Measurements from ENCODE around the gene GAL3ST1.
A peak's percentile ranks its signal among the peaks of the same experiment; 100 is the strongest.
"Not testable (repeated sequence)": the region's sequence is repeated elsewhere in the genome, so short reads cannot be mapped to it uniquely, and the experiment has no call there.

GAL3ST1 gene

GRCh38 chr22:30564045-30564760 lies 10.3 kb downstream of the GAL3ST1 start:
- no peak for DNase-seq

DNA sequence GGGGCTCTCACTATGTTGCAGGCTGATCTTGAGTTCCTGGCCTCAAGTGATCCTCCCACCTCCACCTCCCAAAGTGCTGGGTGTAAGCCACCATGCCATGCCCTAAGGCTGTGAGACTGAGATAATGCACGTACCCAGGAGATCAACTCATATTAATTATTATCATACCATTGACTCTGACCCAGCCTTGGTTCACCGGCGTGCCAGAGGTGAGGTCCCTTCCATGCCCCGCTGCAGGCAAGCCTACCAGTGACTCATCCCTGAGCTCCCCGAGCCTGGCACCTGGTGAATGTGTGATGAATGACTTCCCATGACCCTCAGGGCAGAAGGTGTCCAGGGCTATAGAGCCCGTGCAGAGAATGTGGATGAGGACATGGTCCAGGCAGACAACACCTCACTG lies 12.1 kb downstream of the GAL3ST1 start:
- DNase-seq = no peak

- DNase-seq = no peak
These were observed 12.9 kb downstream of the GAL3ST1 start for GRCh38 chr22:30561402-30562189.

DNA sequence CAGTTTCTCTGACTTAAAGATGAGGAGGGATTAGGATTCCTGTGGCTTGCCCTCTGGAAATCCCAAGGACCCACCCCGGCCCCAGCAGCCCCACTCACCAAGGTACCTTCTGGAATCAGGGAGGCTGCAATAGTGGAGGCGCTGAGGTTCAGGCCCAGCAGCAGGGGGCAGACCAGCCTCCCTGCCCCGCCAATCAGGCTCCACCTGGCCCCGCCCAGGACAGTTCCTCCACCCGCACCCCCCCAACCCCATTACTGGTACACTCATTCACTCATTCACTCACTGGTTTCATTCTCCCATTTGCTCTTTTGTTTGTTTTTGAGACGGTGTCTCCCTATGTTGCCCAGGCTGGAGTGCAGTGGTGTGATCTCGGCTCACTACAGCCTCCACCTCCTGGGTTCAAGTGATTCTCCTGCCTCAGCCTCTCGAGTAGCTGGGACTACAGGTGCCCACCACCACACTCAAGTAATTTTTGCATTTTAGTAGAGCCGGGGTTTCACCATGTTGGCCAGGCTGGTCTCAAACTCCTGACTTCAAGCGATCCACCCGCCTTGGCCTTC lies 13.7 kb downstream of the GAL3ST1 start:
- peak in 2 of 3 donors; percentile 5 to 20 for DNase-seq

- DNase-seq = no peak
These were observed 14.6 kb downstream of the GAL3ST1 start for GRCh38 chr22:30559889-30560288.

GRCh38 chr22:30557243-30557642 lies 17.2 kb downstream of the GAL3ST1 start:
- DNase-seq = no peak

DNA sequence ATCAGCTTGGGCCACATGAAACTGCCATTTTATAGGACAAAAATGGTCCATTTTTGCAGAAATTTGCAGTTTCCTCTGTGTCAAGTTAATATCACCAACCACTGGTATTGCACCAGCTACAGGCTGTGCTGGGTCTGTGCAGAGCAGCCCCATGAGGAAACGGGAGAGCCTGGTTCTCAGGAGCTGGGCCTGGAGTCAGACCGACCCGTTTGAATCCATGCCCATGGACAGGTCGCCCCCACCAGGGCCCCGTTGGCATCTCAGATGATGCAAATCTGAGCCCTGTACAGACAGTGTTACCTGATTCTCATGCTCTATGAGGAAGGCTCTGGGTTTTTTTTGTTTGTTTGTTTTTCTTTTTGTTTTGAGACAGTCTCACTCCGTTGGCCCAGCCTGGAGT lies 18.1 kb downstream of the GAL3ST1 start:
- peak in 1 of 3 donors; percentile 13 for DNase-seq

DNA sequence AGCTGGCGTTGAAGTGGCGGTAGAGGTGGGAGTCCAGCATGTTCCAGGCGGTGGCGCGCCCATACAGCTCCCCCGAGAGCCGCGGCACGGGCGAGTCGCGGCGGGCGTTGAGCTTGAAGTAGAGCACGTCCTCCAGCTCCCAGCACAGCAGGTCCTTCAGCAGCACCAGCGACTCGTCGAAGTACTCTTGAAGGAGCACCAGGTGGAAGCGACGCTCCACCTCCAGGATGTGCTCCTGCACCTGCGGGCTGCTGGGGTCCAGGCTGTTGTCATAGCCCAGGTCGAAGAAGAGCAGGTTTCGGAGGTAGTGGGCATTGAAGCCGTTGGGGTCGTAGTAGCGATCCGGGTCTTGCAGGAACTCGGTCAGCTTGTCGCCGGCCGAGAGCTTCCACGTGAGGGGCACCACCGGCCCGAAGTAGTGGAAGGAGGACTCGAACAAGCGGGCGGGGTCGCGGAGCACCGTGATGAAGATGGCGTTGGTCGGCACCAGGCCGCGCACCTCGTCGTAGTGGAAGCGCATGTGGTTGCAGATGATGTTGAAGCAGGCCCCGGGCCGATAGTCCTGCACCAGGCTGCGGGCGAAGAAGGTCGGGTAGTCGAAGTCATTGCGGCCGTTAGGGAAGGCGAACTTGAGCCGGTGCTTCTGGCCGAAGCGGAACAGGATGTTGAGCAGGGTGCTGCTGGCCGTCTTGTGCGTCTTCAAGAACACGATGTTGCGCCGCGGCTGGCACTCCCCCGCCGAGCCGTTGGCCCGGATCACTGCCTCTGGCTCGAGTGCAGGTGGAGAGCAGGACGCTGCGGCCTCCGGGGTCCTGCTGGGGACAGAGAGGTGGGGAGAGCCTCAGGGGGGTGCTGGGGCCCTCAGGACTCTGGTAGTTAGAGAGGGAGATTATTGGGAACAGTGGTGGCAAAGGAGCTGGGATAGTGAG lies 18.9 kb downstream of the GAL3ST1 start:
- DNase-seq = no peak

GRCh38 chr22:30553971-30554370 lies 20.5 kb downstream of the GAL3ST1 start:
- no peak for DNase-seq

DNA sequence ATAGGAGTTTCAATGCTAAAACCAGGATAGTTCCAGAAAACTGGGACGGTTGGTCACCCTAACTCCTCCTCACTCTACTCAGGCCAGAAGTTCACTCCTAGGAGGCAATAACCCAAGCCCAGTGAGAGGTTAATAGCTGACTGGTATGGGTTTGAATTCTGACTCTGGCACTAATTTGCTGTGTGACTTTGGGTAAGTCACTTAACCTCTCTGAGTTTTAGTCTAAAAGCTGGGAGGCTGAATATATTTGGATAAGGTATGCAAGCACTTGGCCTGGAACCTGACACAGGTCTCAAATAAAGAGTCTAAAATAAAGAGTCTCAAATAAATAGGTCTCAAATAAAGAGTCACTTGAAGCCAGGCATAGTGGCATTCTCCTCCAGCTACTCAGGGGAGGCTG lies 21.7 kb downstream of the GAL3ST1 start:
- DNase-seq = no peak

GRCh38 chr22:30551813-30552212 lies 22.7 kb downstream of the GAL3ST1 start:
- not testable (repeated sequence) for DNase-seq

GRCh38 chr22:30547188-30547587 lies 27.3 kb downstream of the GAL3ST1 start:
- DNase-seq = no peak

DNA sequence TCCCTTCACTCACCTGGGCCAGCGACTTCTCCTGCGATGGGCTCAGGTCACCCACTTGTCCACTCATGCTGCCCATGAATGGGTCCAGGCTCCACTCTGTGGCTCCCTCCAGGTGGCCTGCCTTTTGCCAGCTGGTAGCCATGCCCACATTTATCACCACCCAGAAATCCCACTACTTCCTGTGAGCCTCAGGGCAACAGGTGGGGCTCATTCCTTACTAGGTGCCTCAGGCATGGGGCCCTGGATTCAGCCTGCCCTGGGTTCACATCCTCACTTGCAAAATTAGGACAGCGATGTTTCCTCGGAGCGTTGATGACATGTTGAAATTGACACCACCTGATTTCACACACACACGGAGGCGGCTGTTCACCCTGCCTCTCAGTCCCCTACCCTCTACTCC lies 27.8 kb downstream of the GAL3ST1 start, which contains the start of gene SEC14L6:
TSS of gene SEC14L6 (minus strand) at position 126 of the 400 bp plus-strand sequence. CDS start at position 67, 59 bp downstream.
- DNase-seq = no peak

DNA sequence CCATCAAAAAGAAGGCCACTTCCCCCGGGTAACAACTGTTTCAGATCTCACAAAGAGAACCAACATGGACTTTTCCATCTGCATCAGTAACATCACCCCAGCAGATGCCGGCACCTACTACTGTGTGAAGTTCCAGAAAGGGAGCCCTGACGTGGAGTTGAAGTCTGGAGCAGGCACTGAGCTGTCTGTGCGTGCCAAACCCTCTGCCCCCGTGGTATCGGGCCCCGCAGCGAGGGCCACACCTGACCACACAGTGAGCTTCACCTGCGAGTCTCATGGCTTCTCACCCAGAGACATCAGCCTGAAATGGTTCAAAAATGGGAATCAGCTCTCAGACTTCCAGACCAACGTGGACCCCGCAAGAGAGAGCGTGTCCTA lies 31.7 kb downstream of the GAL3ST1 start:
- DNase-seq = no peak

DNA sequence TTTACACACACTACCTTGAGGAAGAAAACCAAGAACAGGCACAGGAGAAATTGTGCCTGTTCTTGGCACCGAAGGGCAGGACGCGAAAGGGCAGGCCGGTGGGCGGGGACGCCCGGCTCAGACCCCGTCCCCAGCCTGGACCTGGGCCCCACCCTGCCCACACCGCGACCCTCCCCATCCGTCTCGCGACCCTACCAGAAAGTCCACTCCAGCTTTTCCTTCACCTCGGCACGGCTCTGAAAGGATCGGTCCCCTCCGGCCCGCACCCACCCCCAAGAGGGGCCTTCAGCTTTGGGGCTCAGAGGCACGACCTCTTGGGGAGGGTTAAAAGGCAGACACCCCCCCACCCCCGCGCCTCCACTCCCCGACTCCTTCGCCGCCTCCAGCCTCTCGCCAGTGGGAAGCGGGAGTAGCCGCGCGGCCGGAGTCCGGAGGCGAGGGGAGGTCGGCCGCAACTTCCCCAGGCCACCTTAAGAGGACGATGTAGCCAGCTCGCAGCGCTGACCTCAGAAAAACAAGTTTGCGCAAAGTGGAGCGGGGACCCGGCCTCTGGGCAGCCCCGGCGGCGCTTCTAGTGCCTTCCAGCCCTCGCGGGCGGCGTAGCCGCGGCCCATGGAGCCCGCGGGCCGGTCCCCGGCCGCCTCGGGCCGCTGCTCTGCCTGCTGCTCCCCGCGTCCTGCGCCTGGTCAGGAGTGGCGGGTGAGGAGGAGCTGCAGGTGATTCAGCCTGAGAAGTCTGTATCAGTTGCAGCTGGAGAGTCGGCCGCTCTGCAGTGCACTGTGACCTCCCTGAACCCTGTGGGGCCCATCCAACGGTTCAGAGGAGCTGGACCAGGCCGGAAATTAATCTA lies 32.3 kb downstream of the GAL3ST1 start:
- peak; percentile 20 to 71 (median 47) for DNase-seq

GRCh38 chr22:30541511-30541910 lies 33.0 kb downstream of the GAL3ST1 start:
- DNase-seq = not testable (repeated sequence)

GRCh38 chr22:30539368-30539767 lies 35.1 kb downstream of the GAL3ST1 start:
- DNase-seq = no peak

GRCh38 chr22:30538280-30538679 lies 36.2 kb downstream of the GAL3ST1 start:
- no peak for DNase-seq

- no peak for DNase-seq
These were observed 37.3 kb downstream of the GAL3ST1 start for GRCh38 chr22:30537083-30537731.

GRCh38 chr22:30535182-30535581 lies 39.3 kb downstream of the GAL3ST1 start:
- DNase-seq = no peak
